ENCODE measurements around the gene NEXMIF. TPM values are rescaled to one million over a fixed set of nuclear protein-coding genes. Genes with fewer than 3 reads are reported as not detected.
"Not testable (repeated sequence)": the region's sequence is repeated elsewhere in the genome, so short reads cannot be mapped to it uniquely, and the experiment has no call there.

The NEXMIF gene
- total RNA-seq, 1 donor, result not detected

- DNase-seq (ENCODE audit: low read depth), result no peak
- H3K4me3 ChIP-seq (ENCODE audit: low read depth, low read length), result no peak overlapping the region
- no peak for TF ChIP-seq CTCF (IDR thresholded peaks at IDR 0.05; ENCODE audit: insufficient read depth, low read length)
These were observed 220.0 kb downstream of the NEXMIF start for GRCh38 chrX:74705269-74705668.

GRCh38 chrX:74701343-74701742, 223.9 kb downstream of the NEXMIF start:
- not testable (repeated sequence) for DNase-seq (ENCODE audit: low read depth)

GRCh38 chrX:74684466-74684865, 240.8 kb downstream of the NEXMIF start:
- no peak overlapping the region for H3K4me3 ChIP-seq (ENCODE audit: low read depth, low read length)
- no peak for TF ChIP-seq CTCF (IDR thresholded peaks at IDR 0.05; ENCODE audit: insufficient read depth, low read length)
- DNase-seq (ENCODE audit: low read depth), result no peak

More at GRCh38 chrX:74701343-74701742, 223.9 kb downstream of the NEXMIF start:
- H3K4me3 ChIP-seq (ENCODE audit: low read depth, low read length), result not testable (repeated sequence)

Small RNA genes within 50 kb of the gene (small RNA-seq; reads per million reads assigned to genes)
- gene AL139395.1, result not detected

Other genes starting within 250 kb of the NEXMIF start
- 16.7 and 19.2 TPM in 2 replicates for gene ABCB7, start 230.8 kb upstream of the NEXMIF start, total RNA-seq (ENCODE audit: low replicate concordance)

Measured in fibroblast of the aortic adventitia (primary cell).